Left ventricle myocardium inferior (tissue), 1 donor: Measurements from ENCODE around the gene LRRIQ3. TPM values are rescaled to one million over a fixed set of nuclear protein-coding genes. Genes with fewer than 3 reads are reported as not detected.

Experiments
- DNase-seq: peaks from one replicate; pipeline ENCODE4 v3.0.0-alpha.2; 2020
- H3K27ac ChIP-seq: fragments of 200-600 bp; replicated peaks from 2 replicates; pipeline ENCODE4 v1.8.0; 2021
- H3K27me3 ChIP-seq: fragments of 200-600 bp; 2 replicates; pipeline ENCODE4 v1.8.0; 2021; ENCODE audit warnings: low read depth
- H3K36me3 ChIP-seq: fragments of 200-600 bp; 2 replicates; pipeline ENCODE4 v1.8.0; 2021
- H3K4me1 ChIP-seq: fragments of 200-600 bp; 2 replicates; pipeline ENCODE4 v1.8.0; 2021
- H3K4me3 ChIP-seq: fragments of 200-600 bp; 2 replicates; pipeline ENCODE4 v1.8.0; 2021; ENCODE audit warnings: mild to moderate bottlenecking, moderate library complexity
- H3K9me3 ChIP-seq: fragments of 200-600 bp; replicated peaks from 2 replicates; pipeline ENCODE4 v1.8.0; 2021
- CTCF ChIP-seq: fragments of 200-600 bp; IDR thresholded peaks from 2 replicates; pipeline ENCODE4 v1.8.0; 2021; ENCODE audit warnings: antibody characterized with exemption, mild to moderate bottlenecking, borderline replicate concordance
- intact Hi-C: fragments of 100-400 bp; cut with micrococcal nuclease; formaldehyde crosslinking; loops from one replicate; pipeline ENCODE4 v1.11.0; 2022
- total RNA-seq: library from RNA; stranded (reverse); fragmentation: NEBNext Ultra II Directional; extraction: Animal tissue kit (Norgen Biotek cat#: 25700); gene quantifications from one replicate; pipeline ENCODE4 v1.2.1, GENCODE V29; 2021
- donor health status: DM: no; HTN: yes; CAD: no; lungs with severe emphysema.

The LRRIQ3 gene
- total RNA-seq, 1 donor from 2014 or later = 0.44 TPM

GRCh38 chr1:74003806-74004205 lies 194.2 kb downstream of the LRRIQ3 start:
- no peaks in the 10 kb centered on the region for H3K9me3 ChIP-seq
- H3K4me3 ChIP-seq = no peak overlapping the region
- intact Hi-C loops = no loop called here
- H3K27ac ChIP-seq = no peak overlapping the region
- no peak for TF ChIP-seq CTCF
- no peak for DNase-seq
- no peaks in the 10 kb centered on the region for H3K36me3 ChIP-seq
- peaks cover 9% of the 10 kb centered on the region for H3K4me1 ChIP-seq
- peaks cover 36% of the 10 kb centered on the region for H3K27me3 ChIP-seq

DNA sequence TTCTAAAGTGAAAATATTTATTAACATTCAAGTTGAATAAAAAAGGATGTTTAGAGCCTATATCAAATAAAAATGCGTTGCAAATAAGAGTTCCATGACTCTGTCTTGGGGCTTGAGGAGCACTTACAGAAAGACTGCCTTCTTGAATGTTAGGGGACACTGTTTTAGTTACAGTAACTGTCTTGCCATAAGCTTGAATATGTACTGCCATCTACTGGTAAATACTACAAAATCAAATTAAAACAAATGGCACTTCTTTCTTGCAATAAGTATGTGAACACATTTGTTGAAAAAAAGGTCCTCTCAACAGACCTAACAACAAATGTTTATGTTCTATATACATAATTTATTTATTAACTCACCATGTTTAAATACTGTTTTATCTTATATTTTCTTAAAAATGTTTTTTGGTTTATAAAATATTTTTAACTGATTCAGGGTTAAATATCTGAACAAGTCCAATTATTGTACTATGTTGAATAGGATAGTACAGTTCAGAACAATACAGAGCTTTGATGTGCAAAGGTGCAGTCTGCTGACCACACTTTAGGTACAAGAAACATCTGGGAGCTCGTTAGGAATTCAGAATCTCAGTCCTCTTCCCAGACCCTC lies 199.5 kb downstream of the LRRIQ3 start:
- no peaks in the 10 kb centered on the region for H3K9me3 ChIP-seq
- peak; percentile 61 for TF ChIP-seq CTCF
- no peaks in the 10 kb centered on the region for H3K4me1 ChIP-seq
- H3K27me3 ChIP-seq = peaks cover 49% of the 10 kb centered on the region
- H3K4me3 ChIP-seq = no peak overlapping the region
- no peak for DNase-seq
- intact Hi-C loops = no loop called here
- H3K36me3 ChIP-seq = no peaks in the 10 kb centered on the region
- H3K27ac ChIP-seq = no peak overlapping the region

GRCh38 chr1:73980324-73981040 lies 217.5 kb downstream of the LRRIQ3 start:
- no peaks in the 10 kb centered on the region for H3K27me3 ChIP-seq
- TF ChIP-seq CTCF = no peak
- H3K36me3 ChIP-seq = no peaks in the 10 kb centered on the region
- intact Hi-C loops = no loop called here
- peaks cover 19% of the 10 kb centered on the region for H3K4me1 ChIP-seq
- no peaks in the 10 kb centered on the region for H3K9me3 ChIP-seq
- no peak overlapping the region for H3K4me3 ChIP-seq
- DNase-seq = no peak
- no peak overlapping the region for H3K27ac ChIP-seq

- intact Hi-C loops = no loop called here
- Histone ChIP-seq H3K9me3 (no peaks in the 10 kb centered on the region), H3K27ac (no peak overlapping the region), H3K27me3 (no peaks in the 10 kb centered on the region), H3K4me1 (peaks cover 19% of the 10 kb centered on the region), H3K36me3 (no peaks in the 10 kb centered on the region), H3K4me3 (no peak overlapping the region)
- TF ChIP-seq CTCF = no peak
- DNase-seq = no peak
These were observed 218.3 kb downstream of the LRRIQ3 start for GRCh38 chr1:73979684-73980083.

GRCh38 chr1:73978964-73979363 lies 219.0 kb downstream of the LRRIQ3 start:
- no peaks in the 10 kb centered on the region for H3K27me3 ChIP-seq
- no peak for DNase-seq

More at GRCh38 chr1:73978964-73979363, 219.0 kb downstream of the LRRIQ3 start:
- TF ChIP-seq CTCF = no peak
- no peaks in the 10 kb centered on the region for H3K36me3 ChIP-seq
- H3K9me3 ChIP-seq = no peaks in the 10 kb centered on the region
- H3K27ac ChIP-seq = no peak overlapping the region
- intact Hi-C loops = no loop called here
- no peak overlapping the region for H3K4me3 ChIP-seq
- peaks cover 19% of the 10 kb centered on the region for H3K4me1 ChIP-seq

Other genes starting within 250 kb of the LRRIQ3 start
- 10.3 TPM for gene FPGT, start 66 bp upstream of the LRRIQ3 start, total RNA-seq
- gene TNNI3K, start 37.2 kb upstream of the LRRIQ3 start, total RNA-seq = 89.7 TPM